T-helper 1 cell (primary cell): ENCODE measurements around the gene WDR1.
"Not testable (repeated sequence)": the region's sequence is repeated elsewhere in the genome, so short reads cannot be mapped to it uniquely, and the experiment has no call there.

ENCODE experiments used
- DNase-seq, 5 donors: peaks; one replicate each; pipeline ENCODE4 v3.0.0-alpha.2; 2012 to 2020

WDR1 gene

DNA sequence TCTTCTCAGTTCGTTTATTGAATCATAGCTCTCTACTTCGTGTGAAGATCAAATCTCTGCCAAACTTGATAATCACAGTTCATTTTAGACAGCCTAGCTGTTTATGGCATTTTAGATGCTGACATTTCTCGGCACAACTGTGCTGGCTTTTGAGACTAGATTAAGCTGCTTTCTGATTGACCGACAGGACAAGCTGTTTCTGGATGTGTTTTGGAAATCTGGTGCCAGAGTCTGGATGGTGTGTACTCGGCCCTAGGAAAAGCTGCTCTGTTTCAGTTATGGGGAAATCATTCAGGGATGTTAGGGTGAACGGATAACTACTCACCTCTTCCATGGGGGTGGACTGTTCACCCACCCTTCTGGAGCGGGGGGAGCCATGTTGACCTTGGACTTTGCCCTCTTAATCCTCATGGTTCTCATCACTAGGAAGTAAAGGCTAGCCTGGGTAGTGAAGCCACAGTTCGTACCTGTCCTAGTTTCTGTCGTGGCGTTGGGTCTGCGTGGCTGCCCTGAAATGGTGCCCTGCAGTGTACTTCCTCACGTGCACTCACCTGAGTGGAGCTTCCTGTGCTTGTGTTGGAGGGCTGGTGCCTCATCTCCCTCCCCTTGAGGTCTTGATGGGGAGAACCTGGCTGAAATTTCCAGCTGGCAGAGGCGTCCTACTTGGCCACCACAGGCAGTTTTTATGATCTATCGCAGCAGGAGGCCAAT is 13.7 kb upstream of the WDR1 start:
- DNase-seq: no peak

DNA sequence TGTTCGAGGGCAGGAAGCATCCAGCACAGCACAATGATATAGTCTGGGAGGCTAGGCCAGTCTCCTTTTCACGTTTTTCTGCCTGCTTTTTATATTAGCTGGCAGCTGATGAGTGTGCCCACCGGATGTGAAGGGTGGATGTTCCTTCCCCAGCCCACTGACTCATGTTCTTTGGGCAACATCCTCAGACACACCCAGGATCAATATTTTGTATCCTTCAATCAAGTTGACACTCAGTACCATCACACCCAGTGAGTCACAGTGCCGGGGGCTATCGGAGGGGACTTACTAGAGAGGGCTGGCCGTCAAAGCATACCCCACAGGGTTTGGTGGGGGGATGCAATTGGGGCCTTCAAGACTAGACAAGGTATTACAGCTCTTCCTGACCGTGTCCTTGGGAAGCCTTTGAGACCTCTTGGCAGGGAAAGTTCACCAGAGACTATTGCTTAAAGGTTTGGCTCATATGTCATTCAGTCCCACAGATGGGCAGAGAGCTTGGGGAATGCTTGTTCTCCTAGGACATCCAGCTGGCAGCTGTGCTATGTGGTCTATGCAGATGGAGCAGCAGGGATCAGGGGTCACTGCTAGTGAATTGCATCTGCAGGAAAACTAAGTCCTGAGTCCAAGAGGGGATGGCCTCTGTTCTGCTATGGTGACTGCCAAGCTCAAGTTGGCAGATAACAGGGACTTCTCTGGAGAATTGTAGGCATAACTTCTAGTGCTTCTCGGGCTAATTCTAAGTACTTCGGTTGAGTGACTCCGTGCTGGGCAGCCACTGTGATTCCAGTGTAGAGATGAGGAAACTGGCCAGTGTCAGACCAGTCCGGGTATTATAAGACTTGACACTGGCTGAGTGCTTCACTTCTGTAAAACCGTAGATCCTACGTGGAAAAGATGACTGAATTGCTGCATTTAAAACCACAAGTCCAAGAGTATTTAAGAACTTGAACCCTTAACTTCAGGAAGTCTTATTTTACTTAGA is 12.9 kb upstream of the WDR1 start:
- no peak for DNase-seq

- no peak for DNase-seq
Measured at GRCh38 chr4:10128761-10129160, 12.2 kb upstream of the WDR1 start.

GRCh38 chr4:10127531-10127930 is 10.9 kb upstream of the WDR1 start:
- not testable (repeated sequence) for DNase-seq

DNA sequence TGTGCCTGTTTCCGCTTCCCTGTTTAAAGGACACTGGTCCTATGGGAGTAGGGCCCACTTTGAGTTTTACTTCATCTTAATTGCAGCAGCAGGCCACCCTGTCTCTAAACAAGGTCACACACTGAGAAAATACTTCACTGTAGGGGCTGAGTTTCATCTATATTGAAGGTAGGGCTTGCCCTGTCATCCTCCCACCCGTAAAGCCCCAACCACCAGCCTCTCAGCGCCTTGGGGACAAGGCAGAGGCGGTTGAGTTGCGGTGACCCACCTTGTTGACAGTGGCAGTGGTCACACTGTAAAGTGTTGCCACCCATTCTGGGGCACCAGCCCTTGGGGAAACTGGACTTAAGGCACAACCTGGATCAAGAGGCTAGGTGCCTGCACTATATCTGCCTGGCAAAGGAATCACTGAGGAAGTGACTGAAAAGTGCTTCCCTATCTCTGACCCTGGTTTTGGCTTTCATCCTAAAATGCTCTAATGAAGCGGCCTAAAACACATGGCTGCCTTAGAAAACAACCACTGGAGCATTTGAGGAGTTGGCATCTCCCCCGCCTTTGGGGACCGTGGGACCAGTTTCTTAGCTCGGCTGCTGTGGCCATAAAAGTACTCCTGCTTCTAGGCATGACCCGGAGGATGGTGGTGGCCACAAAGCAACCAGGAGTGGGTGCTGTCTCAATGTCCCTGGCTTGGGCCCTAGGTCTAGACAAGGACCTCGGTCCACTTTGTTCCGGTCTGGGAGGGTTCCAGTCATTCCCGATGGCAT is 7.8 kb upstream of the WDR1 start:
- DNase-seq: no peak

- peak in 1 of 5 donors; percentile 39 for DNase-seq
Measured at GRCh38 chr4:10123227-10124101, 6.9 kb upstream of the WDR1 start.

DNA sequence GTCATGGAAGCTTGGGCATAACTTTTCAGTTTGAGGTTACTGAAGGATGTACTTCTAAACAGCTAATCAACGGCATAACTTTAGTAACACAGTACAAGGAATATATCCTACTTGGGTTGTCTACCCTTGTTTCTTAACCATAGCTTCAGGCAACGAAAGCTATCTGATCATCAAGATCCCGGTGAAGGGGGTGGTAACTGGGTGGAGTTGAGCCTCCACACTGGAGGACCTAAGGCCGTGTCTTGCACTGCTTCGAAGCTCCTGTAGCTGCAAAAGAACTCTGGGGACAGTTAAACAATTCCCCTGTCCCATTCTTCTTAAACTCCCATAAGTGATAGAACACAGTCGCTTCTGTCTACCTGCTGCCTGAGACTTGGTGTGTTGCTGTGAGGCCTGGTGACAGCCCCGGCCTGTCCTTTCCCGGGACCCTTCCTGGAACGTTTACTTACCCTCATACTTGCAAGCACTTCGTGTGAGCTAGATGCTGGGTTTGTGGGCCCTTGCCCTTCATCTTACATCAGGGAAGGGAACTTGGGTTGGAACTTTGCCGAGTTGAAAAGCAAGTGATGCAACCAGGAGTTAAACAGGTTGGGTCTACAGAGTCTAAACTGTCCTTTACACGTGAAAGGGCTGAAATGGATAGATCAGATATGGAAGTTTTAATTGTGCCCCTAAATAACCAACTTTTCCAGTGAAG is 5.8 kb upstream of the WDR1 start:
- no peak for DNase-seq

DNA sequence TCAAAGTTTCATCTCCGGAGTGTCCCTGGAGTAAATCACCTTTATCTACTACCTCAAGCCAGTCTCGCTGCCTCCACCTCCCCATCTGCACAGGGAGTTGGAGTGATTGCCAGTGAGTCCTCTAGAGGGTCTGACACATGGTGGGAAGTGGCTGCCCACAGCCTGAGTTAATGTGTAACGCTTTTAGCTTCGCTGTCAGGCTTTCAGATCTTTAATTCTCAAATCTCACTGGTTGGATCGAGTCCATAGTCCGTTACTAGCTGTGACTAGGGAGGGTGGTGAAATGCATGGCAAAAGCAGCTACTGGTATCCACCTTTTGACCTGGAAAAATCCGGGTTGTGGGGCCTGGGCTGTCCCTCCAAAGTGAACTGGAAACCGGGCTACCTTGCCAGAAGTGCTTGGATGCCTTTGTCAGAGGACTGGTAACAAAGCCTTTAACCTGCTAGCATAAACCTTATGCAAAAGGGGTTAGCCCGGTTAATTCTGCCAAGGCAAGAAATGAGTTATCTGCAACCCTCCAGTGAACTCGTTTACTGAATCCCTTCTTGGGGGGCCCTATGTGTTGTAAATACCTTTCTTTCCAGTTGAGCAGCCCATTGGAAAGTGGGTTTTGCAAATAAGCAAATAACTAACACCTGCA is 5.1 kb upstream of the WDR1 start:
- no peak for DNase-seq

GRCh38 chr4:10120943-10121567 is 4.5 kb upstream of the WDR1 start:
- no peak for DNase-seq

GRCh38 chr4:10119773-10120172 is 3.2 kb upstream of the WDR1 start:
- no peak for DNase-seq

- no peak for DNase-seq
Measured at GRCh38 chr4:10119278-10119677, 2.7 kb upstream of the WDR1 start.

- DNase-seq: peak in 1 of 5 donors; percentile 43
Measured at GRCh38 chr4:10118048-10119004, 1.7 kb upstream of the WDR1 start.

GRCh38 chr4:10117359-10118047 is 904 bp upstream of the WDR1 start:
- peak in 2 of 5 donors; percentile 27 to 45 for DNase-seq

DNA sequence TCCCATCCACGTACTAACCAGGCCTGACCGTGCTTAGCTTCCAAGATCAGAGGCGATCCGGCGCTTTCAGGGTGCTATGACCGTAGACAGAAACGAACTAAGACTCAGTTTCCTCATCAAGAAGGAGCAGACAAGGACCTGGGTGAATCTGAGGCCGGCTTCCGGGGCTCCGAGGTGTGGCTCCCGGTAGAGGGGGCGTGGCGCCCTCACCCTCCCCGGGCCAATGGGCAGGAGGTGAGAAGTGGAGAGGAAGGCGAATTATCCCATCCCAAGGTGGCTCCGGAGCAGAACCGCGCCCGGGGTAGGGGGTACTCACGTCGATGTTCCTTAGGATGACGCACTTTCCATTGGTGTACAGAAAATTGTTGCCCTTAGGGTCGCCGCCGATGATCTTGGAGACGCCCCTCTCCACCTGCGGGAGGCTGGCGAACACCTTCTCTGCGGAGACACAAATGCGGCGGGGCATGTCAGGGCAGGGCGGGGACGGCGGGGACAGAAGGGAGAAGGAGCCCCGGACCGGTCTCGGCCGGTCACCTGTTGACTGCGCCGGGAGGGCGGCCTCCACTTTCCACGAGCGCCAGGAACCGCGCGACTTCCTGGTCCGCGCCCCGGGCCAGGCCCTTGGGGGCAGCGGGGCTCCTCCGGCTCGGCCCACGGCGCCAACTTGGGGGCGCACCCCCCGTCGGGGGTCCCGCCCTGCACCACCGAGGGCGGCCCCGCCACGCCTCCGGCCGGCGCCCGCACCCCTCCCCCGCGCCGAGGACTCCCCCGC is 616 bp downstream of the WDR1 start:
- peak; percentile 49 to 81 (median 70) for DNase-seq

DNA sequence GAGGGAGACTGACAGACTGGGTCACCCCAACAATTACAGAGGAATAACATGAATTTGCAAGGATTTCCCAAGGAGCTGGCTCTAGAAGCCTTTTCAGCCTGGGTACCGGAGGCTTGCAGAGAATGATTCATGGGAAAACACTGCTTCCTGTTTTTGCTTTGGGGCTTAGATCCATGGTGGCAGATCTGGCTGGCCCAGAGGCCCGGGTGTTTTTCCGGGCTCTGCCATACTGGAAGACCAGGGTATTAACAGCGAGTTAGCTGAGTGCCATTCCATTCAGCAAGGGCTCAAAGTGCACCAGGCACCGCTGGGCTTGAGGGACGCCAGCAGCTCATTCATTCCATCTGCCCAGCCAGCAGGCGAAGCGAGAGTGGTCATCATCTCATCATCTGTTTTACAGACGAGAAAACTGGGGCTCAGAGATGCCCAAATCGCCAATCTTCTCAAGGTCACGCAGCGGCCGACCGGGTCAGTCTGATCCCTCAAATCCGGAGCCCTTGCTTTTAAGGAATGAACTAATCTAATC is 1.3 kb downstream of the WDR1 start:
- no peak for DNase-seq

GRCh38 chr4:10114607-10115006 is 2.0 kb downstream of the WDR1 start:
- DNase-seq: no peak

DNA sequence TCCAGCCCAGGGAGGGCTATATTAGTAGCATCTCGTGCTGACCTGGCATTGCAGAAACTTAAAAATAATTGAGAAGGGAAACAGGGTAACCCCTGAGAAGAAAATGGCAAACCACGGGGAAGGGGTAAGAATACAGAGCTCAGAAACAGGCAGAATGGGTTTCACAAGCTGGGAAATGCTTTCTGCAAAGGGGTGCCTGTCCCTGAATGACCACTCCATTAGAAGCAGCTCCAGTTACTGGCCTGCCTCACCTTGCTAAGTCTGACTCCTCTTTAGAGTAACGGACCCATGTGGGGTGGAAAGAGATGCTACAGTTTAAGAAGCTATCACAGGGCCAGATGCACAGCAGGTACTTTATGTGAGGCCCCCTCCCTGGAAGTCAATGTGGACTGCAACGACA is 2.5 kb downstream of the WDR1 start:
- no peak for DNase-seq
